ENCODE measurements around the gene RAD51D. TPM values are rescaled to one million over a fixed set of nuclear protein-coding genes. Genes with fewer than 3 reads are reported as not detected.
"Not testable (repeated sequence)": the region's sequence is repeated elsewhere in the genome, so short reads cannot be mapped to it uniquely, and the experiment has no call there.

The RAD51D gene
- total RNA-seq, 2 experiments from 2014 or later = 32.1 to 33.6 TPM

DNA sequence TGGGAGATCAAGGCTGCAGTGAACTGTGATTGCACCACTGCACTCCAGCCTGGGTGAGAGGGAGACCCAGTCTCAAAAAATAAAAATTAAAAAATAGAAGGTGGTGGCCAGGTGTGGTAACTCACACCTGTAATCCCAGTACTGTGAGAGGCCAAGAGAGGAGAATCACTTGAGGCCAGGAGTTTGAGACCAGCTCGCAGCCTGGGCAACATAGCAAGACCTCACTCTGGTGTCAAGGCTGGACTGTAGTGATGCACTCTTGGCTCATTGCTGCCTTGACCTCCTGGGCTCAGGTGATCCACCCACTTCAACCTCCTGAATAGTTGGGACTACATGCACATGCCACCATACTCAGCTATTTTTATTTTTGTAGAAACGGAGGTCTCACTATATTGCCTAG, 69.5 kb downstream of the RAD51D start:
- peaks cover 10% of the 10 kb centered on the region for H3K36me3 Mint-ChIP-seq (ENCODE audit: low read depth)
- H3K27me3 Mint-ChIP-seq (ENCODE audit: low read depth) = no peaks in the 10 kb centered on the region
- no peak for DNase-seq
- H3K4me1 Mint-ChIP-seq (ENCODE audit: low read depth) = peaks cover 61% of the 10 kb centered on the region
- H3K9me3 Mint-ChIP-seq (ENCODE audit: insufficient read depth) = no peaks in the 10 kb centered on the region
- CTCF ChIA-PET = interaction anchor here (1.3 to 3.1 kb wide), 2 partner anchors 14 to 28 kb away, joined by 5 to 15 read pairs; partner anchors contain the start of gene RFFL
- H3K4me3 Mint-ChIP-seq = no peak overlapping the region
- H3K27ac Mint-ChIP-seq = no peak overlapping the region
- no peak for ATAC-seq
- POLR2A ChIA-PET = interaction anchor here (0.7 to 3.0 kb wide), 3 partner anchors 13 to 28 kb away, joined by 3 to 18 read pairs (median 13); partner anchors contain the start of gene RFFL

DNA sequence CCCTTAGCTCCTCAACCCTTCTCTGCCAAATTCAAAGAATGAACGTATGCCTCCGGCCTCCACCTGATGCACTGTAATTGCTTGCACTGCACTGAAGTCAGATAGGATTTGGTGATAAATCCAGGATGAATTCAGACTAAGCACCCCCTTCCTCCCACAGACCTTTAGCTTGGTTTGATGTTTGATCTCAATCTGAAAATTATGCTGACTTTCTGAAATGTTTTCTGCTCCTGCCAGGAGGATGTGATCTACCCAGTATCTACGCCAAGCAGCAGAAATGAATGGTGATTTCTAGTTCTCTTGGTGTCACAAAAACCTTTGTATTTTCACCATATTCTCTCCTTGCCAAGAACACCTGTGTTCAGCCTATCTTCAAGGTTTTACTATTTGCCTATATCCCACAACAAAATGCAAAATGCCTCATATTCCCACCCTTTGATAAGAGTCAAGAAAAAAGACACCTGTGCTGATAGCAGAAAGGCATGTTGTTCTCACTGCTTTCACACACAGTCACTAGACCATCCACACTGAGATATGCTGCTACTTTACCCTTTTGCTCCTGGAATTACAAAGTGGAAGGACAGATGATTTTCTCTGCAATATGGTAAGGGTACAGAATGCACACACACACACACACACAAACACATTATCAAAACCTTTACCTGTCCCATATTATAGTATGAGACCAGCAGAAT, 70.8 kb downstream of the RAD51D start:
- Mint-ChIP-seq H3K9me3 (ENCODE audit: insufficient read depth) (no peaks in the 10 kb centered on the region), H3K27ac (peak overlapping the region; percentile 2), H3K4me1 (ENCODE audit: low read depth) (peaks cover 64% of the 10 kb centered on the region), H3K27me3 (ENCODE audit: low read depth) (no peaks in the 10 kb centered on the region), H3K4me3 (no peak overlapping the region), H3K36me3 (ENCODE audit: low read depth) (peaks cover 10% of the 10 kb centered on the region)
- CTCF ChIA-PET = interaction anchor here (1.3 to 3.1 kb wide), 4 partner anchors 15 to 41 kb away, joined by 4 to 15 read pairs (median 8); partner anchors contain the start of gene RFFL
- DNase-seq = no peak
- POLR2A ChIA-PET = interaction anchor here (1.1 to 4.0 kb wide), 2 partner anchors 26 to 41 kb away, joined by 6 to 32 read pairs; no protein-coding TSS in a partner anchor
- ATAC-seq = no peak

DNA sequence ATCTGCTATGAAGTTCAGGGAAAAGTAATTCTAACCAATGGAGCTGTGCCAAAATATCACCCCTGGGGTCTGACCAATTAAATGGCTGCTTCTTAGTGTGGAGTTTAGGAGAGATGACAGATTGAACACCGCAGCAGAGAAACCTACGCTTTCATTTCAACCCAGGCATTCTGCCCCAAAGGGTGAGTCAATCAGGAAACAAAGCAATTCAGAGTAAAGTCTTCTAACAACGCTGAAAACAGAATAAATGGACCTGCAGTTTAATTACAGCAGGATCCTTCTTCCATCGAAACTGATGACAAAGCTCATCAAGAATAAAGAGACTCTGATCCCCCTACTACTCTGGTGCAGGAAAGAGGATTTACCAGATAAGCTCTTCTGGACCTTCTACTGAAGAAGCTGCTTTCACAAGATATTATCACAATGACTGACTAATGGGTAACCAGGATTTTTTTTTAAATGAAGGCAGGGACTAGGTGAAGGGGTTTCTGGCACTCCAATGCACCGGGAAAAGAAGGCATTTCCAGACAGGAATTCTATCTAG, 72.8 kb downstream of the RAD51D start:
- CTCF ChIA-PET = interaction anchor here (0.9 to 2.8 kb wide), 14 partner anchors 14 to 70 kb away, joined by 3 to 12 read pairs (median 6); partner anchors contain the start of gene RFFL
- ATAC-seq (peak; percentile 95), DNase-seq (peak; percentile 78)
- Mint-ChIP-seq H3K4me1 (ENCODE audit: low read depth) (peaks cover 49% of the 10 kb centered on the region), H3K9me3 (ENCODE audit: insufficient read depth) (no peaks in the 10 kb centered on the region), H3K27me3 (ENCODE audit: low read depth) (no peaks in the 10 kb centered on the region), H3K27ac (peak overlapping the region; percentile 83), H3K4me3 (peak overlapping the region; percentile 69), H3K36me3 (ENCODE audit: low read depth) (peaks cover 10% of the 10 kb centered on the region)
- POLR2A ChIA-PET = interaction anchor here (0.6 to 4.0 kb wide), 11 partner anchors 12 to 762 kb away, joined by 3 to 32 read pairs (median 6); partner anchors contain the start of genes RFFL and TAF15

DNA sequence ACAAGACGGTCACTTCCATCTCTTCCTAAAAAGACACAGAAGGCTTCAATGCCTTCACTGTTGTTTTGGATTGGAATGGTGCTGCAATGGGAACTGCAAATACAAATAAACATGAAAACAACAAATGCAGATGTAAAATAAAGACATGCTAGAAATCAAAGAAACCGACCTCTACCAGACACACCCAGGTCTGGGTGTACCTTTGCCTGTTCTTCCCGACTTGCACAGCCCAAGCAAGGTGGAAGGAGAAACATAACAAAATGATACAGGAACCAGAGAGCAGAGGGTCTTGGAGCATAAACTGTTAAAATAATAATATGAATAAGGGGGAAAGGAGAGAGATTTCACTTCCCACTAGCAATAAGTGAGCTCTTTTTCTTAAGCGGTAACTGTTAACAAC, 73.4 kb downstream of the RAD51D start:
- ATAC-seq = no peak
- peak overlapping the region; percentile 83 for H3K27ac Mint-ChIP-seq
- CTCF ChIA-PET = interaction anchor here (1.0 to 2.8 kb wide), 16 partner anchors 12 to 73 kb away, joined by 3 to 12 read pairs (median 5); partner anchors contain the start of gene RFFL
- H3K9me3 Mint-ChIP-seq (ENCODE audit: insufficient read depth) = no peaks in the 10 kb centered on the region
- peak overlapping the region; percentile 69 for H3K4me3 Mint-ChIP-seq
- H3K4me1 Mint-ChIP-seq (ENCODE audit: low read depth) = peaks cover 43% of the 10 kb centered on the region
- no peak for DNase-seq
- POLR2A ChIA-PET = interaction anchor here (0.9 to 4.0 kb wide), 8 partner anchors 12 to 763 kb away, joined by 3 to 32 read pairs (median 6); partner anchors contain the start of genes RFFL and TAF15
- no peaks in the 10 kb centered on the region for H3K27me3 Mint-ChIP-seq (ENCODE audit: low read depth)
- peaks cover 12% of the 10 kb centered on the region for H3K36me3 Mint-ChIP-seq (ENCODE audit: low read depth)

DNA sequence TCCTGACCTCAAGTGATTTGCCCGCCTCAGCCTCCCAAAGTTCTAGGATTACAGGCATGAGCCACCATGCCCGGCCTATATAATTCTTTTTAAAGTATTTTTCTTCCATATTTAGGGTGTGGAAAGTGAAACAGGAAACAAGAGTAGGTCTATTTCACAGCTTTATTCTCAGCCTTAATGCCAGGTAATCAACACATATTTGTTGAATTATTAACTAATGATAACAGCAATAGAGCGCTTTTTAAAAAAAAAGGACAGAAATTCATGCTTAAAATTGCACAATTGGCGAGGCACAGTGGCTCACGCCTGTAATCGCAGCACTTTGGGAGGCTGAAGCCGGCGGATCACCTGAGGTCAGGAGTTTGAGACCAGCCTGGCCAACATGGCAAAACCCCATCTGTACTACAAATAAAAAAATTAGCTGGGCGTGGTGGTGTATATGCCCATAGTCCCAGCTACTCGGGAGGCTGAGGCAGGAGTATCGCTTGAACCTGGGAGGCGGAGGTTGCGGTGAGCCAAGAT, 74.1 kb downstream of the RAD51D start:
- peaks cover 39% of the 10 kb centered on the region for H3K4me1 Mint-ChIP-seq (ENCODE audit: low read depth)
- H3K36me3 Mint-ChIP-seq (ENCODE audit: low read depth) = peaks cover 15% of the 10 kb centered on the region
- not testable (repeated sequence) for H3K27me3 Mint-ChIP-seq (ENCODE audit: low read depth); ATAC-seq; H3K9me3 Mint-ChIP-seq (ENCODE audit: insufficient read depth); DNase-seq
- CTCF ChIA-PET = interaction anchor here (1.1 to 2.1 kb wide), 7 partner anchors 11 to 74 kb away, joined by 3 to 8 read pairs (median 4); no protein-coding TSS in a partner anchor
- H3K4me3 Mint-ChIP-seq = peak overlapping the region; percentile 69
- POLR2A ChIA-PET = interaction anchor here (0.6 to 4.0 kb wide), 3 partner anchors 10 to 23 kb away, joined by 3 to 32 read pairs (median 11); partner anchors contain the start of gene RFFL
- peak overlapping the region; percentile 83 for H3K27ac Mint-ChIP-seq

DNA sequence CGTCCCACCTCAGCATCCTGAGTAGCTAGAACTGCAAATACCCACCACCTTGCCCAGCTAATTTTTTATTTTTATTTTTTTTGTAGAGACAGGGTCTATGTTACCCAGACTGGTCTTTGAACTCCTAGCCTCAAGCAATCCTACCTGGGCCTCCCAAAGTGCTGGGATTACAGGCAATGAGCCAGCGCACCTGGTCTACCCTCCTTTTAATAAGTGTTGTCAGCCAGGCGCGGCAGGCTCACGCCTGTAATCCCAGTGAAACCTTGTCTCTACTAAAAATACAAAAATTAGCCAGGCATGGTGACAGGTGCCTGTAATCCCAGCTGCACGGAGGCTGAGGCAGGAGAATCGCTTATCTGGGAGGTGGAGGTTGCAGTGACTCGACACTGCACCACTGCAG, 75.5 kb downstream of the RAD51D start:
- H3K36me3 Mint-ChIP-seq (ENCODE audit: low read depth) = peaks cover 14% of the 10 kb centered on the region
- ATAC-seq = no peak
- peaks cover 34% of the 10 kb centered on the region for H3K4me1 Mint-ChIP-seq (ENCODE audit: low read depth)
- H3K27ac Mint-ChIP-seq = no peak overlapping the region
- H3K4me3 Mint-ChIP-seq = no peak overlapping the region
- H3K9me3 Mint-ChIP-seq (ENCODE audit: insufficient read depth) = no peaks in the 10 kb centered on the region
- no peaks in the 10 kb centered on the region for H3K27me3 Mint-ChIP-seq (ENCODE audit: low read depth)
- CTCF ChIA-PET = interaction anchor here (1.6 to 2.0 kb wide), 4 partner anchors 9 to 36 kb away, joined by 3 to 4 read pairs (median 4); no protein-coding TSS in a partner anchor
- no peak for DNase-seq
- POLR2A ChIA-PET = no interaction called here

Other genes with a start within 250 kb of the RAD51D start
- 1 to 10 TPM in 1 of 2 experiments, under 1 TPM in 1; 0.83 to 1.1 TPM for gene CCT6B, start 158.4 kb downstream of the RAD51D start, total RNA-seq
- 10 to 100 TPM; 22.1 to 24.1 TPM for gene ZNF830, start 158.3 kb downstream of the RAD51D start, total RNA-seq
- 10 to 100 TPM; 38.7 to 42.2 TPM for gene LIG3, start 139.3 kb downstream of the RAD51D start, total RNA-seq
- 10 to 100 TPM; 26.4 to 29.1 TPM for gene RFFL, start 56.2 kb downstream of the RAD51D start, total RNA-seq
- gene FNDC8, start 1.8 kb upstream of the RAD51D start, total RNA-seq = not detected
- 10 to 100 TPM; 22.1 to 23.3 TPM for gene NLE1, start 22.4 kb upstream of the RAD51D start, total RNA-seq
- not detected for gene UNC45B, start 28.0 kb upstream of the RAD51D start, total RNA-seq
- not detected for gene SLC35G3, start 74.5 kb upstream of the RAD51D start, total RNA-seq
- gene SLFN5, start 123.2 kb upstream of the RAD51D start, total RNA-seq = 100 to 1,000 TPM; 209 to 212 TPM